ENCODE results near the gene B4GALT2.

Gene B4GALT2

DNA sequence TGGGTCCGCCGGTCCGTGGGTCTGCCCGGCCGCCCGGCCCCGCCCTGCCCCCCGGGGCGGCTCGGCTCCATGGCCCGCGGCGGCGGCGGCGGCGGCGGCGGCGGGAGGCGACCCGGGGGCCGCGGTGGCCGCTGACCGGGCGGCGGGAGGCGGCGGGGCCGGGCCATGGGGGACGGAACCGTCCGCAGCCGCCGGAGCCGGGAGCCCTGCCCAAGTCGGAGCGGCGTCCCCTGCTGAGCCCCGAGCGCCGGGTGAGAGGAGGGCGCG, 184 bp downstream of the B4GALT2 start:
- H3K4me1 ChIP-seq (ENCODE audit: control insufficient read depth, insufficient read depth, low read length): peaks cover 47% of the 10 kb centered on the region

DNA sequence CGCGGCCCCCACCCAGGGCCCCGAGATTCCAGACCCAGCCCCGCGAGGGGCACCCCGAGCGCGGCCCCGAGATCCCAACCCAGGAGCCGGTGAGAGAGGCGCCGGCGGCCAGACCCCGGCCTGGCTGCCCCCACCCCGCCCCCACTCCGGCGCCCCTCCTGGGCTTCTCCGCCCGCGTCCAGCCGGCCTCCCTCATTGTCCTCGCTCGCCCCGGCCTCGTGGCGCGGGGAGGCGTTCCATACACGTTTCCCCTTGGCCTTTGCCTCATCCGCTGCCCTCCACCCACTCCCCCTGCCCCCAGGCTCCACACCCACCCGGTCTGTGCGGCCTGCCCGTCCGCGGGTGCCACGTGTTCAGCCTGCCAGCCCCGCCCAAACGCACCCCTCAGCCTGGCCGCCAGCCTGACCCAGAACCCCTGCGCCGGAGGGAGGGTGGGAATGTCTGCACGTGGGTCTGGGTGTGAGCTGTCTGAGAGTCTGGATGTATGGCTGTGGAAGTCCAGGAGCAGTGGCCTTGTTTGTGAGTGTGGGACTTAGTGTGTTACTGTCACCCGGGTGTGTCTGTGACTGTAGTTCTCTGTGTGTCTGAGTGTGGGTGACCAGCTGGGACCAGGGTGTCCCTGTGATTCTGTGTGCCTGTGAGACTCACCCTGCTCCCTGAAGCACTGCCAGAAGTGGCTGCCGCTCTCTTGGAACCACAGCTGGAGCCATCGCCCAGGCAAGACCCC, 681 bp downstream of the B4GALT2 start:
- Histone ChIP-seq H3K9ac (ENCODE audit: low read length in 2 of 2) (peak overlapping the region; percentile 58 to 63), H3K4me1 (ENCODE audit: control insufficient read depth, insufficient read depth, low read length) (peaks cover 42% of the 10 kb centered on the region), H3K27ac (ENCODE audit: low read length) (no peak overlapping the region), H3K36me3 (ENCODE audit: control insufficient read depth in 2 of 2, insufficient read depth in 2 of 2, low read length in 2 of 2) (peaks cover 18 to 24% of the 10 kb centered on the region in 2 donors), H3K27me3 (ENCODE audit: control insufficient read depth in 1 of 2, insufficient read depth in 2 of 2, low read length in 2 of 2) (no peaks in the 10 kb centered on the region), H3K4me3 (ENCODE audit: low read length in 2 of 2) (peak overlapping the region; percentile 72 to 73), H3K9me3 (ENCODE audit: control insufficient read depth in 2 of 2, low read length in 2 of 2) (no peaks in the 10 kb centered on the region)

More for the DNA sequence above, 184 bp downstream of the B4GALT2 start:
- no peaks in the 10 kb centered on the region for H3K27me3 ChIP-seq (ENCODE audit: control insufficient read depth in 1 of 2, insufficient read depth in 2 of 2, low read length in 2 of 2)
- peak overlapping the region; percentile 72 to 73 for H3K4me3 ChIP-seq (ENCODE audit: low read length in 2 of 2)
- peaks cover 18 to 24% of the 10 kb centered on the region in 2 donors for H3K36me3 ChIP-seq (ENCODE audit: control insufficient read depth in 2 of 2, insufficient read depth in 2 of 2, low read length in 2 of 2)
- H3K9ac ChIP-seq (ENCODE audit: low read length in 2 of 2): peak overlapping the region in 1 of 2 donors; percentile 63
- H3K27ac ChIP-seq (ENCODE audit: low read length): no peak overlapping the region
- H3K9me3 ChIP-seq (ENCODE audit: control insufficient read depth in 2 of 2, low read length in 2 of 2): no peaks in the 10 kb centered on the region

DNA sequence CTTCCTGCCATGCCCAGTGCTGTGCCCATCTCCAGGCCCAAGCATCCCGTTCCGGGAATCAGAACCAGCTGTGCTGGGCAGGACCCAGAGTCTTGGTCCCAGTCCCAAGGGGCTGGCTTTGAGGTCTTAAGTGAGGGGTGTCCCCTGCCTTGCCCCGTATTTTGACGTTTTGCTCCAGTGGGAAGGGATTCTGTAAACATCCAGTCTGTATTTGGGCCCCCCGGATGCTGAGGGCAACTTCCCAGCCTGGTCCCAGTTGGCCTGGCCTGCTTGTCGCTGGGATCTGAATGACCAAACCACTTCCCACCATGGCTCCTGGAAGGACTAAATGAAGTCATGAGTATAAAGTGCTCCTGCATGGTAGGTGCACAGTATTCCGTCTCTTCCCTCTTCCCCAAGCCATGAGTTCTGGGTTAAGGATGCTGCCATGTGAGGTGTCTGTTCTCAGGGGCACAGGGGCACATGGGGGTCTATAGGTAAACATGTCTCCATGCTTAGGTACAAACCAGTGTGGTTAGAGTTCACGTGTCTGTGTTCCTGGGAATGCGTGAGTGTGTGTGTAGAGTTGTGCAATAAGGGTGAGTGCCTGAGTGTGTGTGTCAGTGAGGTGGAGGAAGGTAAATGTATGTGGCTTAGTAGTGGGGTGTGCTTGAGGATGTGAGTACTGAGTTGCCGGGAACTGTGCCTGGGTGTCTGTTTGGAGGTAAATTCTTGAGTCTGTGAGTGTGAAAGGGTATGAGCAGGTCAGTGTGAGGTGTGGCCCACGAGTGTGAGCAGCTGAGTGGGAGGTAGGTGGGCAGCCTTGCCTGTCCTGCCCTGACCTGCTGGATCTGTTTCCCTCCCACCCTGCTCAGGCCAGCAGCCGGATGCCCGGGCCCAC, 1.5 kb downstream of the B4GALT2 start:
- Histone ChIP-seq H3K4me1 (ENCODE audit: control insufficient read depth, insufficient read depth, low read length) (peaks cover 38% of the 10 kb centered on the region), H3K27me3 (ENCODE audit: control insufficient read depth in 1 of 2, insufficient read depth in 2 of 2, low read length in 2 of 2) (no peaks in the 10 kb centered on the region), H3K9ac (ENCODE audit: low read length in 2 of 2) (peak overlapping the region; percentile 58 to 63), H3K9me3 (ENCODE audit: control insufficient read depth in 2 of 2, low read length in 2 of 2) (no peaks in the 10 kb centered on the region), H3K4me3 (ENCODE audit: low read length in 2 of 2) (peak overlapping the region; percentile 72 to 73), H3K27ac (ENCODE audit: low read length) (no peak overlapping the region), H3K36me3 (ENCODE audit: control insufficient read depth in 2 of 2, insufficient read depth in 2 of 2, low read length in 2 of 2) (peaks cover 19 to 25% of the 10 kb centered on the region in 2 donors)

DNA sequence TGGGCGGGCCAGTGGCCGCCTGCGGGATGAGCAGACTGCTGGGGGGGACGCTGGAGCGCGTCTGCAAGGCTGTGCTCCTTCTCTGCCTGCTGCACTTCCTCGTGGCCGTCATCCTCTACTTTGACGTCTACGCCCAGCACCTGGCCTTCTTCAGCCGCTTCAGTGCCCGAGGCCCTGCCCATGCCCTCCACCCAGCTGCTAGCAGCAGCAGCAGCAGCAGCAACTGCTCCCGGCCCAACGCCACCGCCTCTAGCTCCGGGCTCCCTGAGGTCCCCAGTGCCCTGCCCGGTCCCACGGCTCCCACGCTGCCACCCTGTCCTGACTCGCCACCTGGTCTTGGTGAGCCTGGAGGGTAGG, 2.1 kb downstream of the B4GALT2 start:
- H3K9ac ChIP-seq (ENCODE audit: low read length in 2 of 2): no peak overlapping the region
- no peak overlapping the region for H3K27ac ChIP-seq (ENCODE audit: low read length)
- H3K36me3 ChIP-seq (ENCODE audit: control insufficient read depth in 2 of 2, insufficient read depth in 2 of 2, low read length in 2 of 2): peaks cover 21 to 30% of the 10 kb centered on the region in 2 donors
- H3K9me3 ChIP-seq (ENCODE audit: control insufficient read depth in 2 of 2, low read length in 2 of 2): no peaks in the 10 kb centered on the region
- H3K4me1 ChIP-seq (ENCODE audit: control insufficient read depth, insufficient read depth, low read length): peaks cover 32% of the 10 kb centered on the region
- H3K4me3 ChIP-seq (ENCODE audit: low read length in 2 of 2): no peak overlapping the region
- H3K27me3 ChIP-seq (ENCODE audit: control insufficient read depth in 1 of 2, insufficient read depth in 2 of 2, low read length in 2 of 2): no peaks in the 10 kb centered on the region

DNA sequence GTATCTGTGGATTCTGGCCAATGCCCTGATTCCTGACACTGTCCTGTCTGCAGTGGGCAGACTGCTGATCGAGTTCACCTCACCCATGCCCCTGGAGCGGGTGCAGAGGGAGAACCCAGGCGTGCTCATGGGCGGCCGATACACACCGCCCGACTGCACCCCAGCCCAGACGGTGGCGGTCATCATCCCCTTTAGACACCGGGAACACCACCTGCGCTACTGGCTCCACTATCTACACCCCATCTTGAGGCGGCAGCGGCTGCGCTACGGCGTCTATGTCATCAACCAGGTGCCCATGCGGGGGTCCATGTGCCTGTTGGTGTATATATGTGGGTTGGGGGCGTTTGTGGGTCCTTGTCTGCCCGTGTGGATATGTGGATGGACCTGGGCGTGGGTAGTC, 2.6 kb downstream of the B4GALT2 start:
- Histone ChIP-seq H3K27me3 (ENCODE audit: control insufficient read depth in 1 of 2, insufficient read depth in 2 of 2, low read length in 2 of 2) (no peaks in the 10 kb centered on the region), H3K27ac (ENCODE audit: low read length) (no peak overlapping the region), H3K4me3 (ENCODE audit: low read length in 2 of 2) (no peak overlapping the region), H3K4me1 (ENCODE audit: control insufficient read depth, insufficient read depth, low read length) (peaks cover 27% of the 10 kb centered on the region), H3K9ac (ENCODE audit: low read length in 2 of 2) (no peak overlapping the region), H3K9me3 (ENCODE audit: control insufficient read depth in 2 of 2, low read length in 2 of 2) (no peaks in the 10 kb centered on the region), H3K36me3 (ENCODE audit: control insufficient read depth in 2 of 2, insufficient read depth in 2 of 2, low read length in 2 of 2) (peaks cover 16 to 25% of the 10 kb centered on the region in 2 donors)

DNA sequence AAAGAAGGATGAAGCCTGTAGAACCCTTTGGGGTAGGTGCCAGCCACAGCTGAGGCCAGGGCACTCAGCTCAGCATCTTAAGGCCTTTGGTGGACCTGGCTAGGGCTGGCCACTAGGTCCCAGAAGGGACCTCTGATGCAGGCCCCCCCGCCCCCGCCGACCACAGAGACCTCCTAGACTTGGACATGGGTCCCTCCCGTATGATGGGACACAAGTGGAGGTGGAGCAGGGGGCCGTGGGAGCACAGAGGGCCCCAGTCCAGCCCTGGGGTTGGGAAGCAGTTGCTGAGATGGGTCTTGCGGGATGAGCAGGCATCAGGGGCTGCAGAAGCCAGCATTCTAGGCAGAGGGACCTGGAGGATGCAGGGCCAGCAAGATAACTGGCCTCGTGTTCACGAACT, 3.2 kb downstream of the B4GALT2 start:
- no peaks in the 10 kb centered on the region for H3K9me3 ChIP-seq (ENCODE audit: control insufficient read depth in 2 of 2, low read length in 2 of 2)
- peaks cover 13 to 18% of the 10 kb centered on the region in 2 donors for H3K36me3 ChIP-seq (ENCODE audit: control insufficient read depth in 2 of 2, insufficient read depth in 2 of 2, low read length in 2 of 2)
- peaks cover 22% of the 10 kb centered on the region for H3K4me1 ChIP-seq (ENCODE audit: control insufficient read depth, insufficient read depth, low read length)
- no peak overlapping the region for H3K27ac ChIP-seq (ENCODE audit: low read length)
- H3K27me3 ChIP-seq (ENCODE audit: control insufficient read depth in 1 of 2, insufficient read depth in 2 of 2, low read length in 2 of 2): no peaks in the 10 kb centered on the region
- H3K4me3 ChIP-seq (ENCODE audit: low read length in 2 of 2): no peak overlapping the region
- no peak overlapping the region for H3K9ac ChIP-seq (ENCODE audit: low read length in 2 of 2)

DNA sequence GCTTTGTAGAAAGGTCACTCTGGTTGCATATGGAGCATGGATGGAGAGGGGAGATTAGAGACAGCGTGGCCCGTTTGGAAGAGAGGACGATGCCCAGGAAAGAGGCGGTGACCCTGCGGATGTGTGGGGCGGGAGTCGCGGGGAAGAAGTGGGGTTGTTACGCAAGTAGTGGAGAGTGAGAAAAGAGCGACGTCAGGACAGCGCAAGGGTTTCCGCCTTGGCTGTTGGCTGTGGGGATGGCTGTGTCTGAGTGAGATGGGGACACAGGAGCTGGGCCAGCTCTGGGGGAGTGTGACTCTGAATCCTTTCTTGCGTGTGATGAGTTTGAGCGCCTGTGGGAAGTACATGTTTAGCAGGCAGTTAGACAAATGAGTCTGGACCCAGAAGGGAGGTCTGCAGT, 3.8 kb downstream of the B4GALT2 start:
- peaks cover 22% of the 10 kb centered on the region for H3K4me1 ChIP-seq (ENCODE audit: control insufficient read depth, insufficient read depth, low read length)
- no peak overlapping the region for H3K4me3 ChIP-seq (ENCODE audit: low read length in 2 of 2)
- no peaks in the 10 kb centered on the region for H3K9me3 ChIP-seq (ENCODE audit: control insufficient read depth in 2 of 2, low read length in 2 of 2)
- H3K9ac ChIP-seq (ENCODE audit: low read length in 2 of 2): no peak overlapping the region
- no peaks in the 10 kb centered on the region for H3K27me3 ChIP-seq (ENCODE audit: control insufficient read depth in 1 of 2, insufficient read depth in 2 of 2, low read length in 2 of 2)
- peaks cover 7 to 15% of the 10 kb centered on the region in 2 donors for H3K36me3 ChIP-seq (ENCODE audit: control insufficient read depth in 2 of 2, insufficient read depth in 2 of 2, low read length in 2 of 2)
- H3K27ac ChIP-seq (ENCODE audit: low read length): no peak overlapping the region

DNA sequence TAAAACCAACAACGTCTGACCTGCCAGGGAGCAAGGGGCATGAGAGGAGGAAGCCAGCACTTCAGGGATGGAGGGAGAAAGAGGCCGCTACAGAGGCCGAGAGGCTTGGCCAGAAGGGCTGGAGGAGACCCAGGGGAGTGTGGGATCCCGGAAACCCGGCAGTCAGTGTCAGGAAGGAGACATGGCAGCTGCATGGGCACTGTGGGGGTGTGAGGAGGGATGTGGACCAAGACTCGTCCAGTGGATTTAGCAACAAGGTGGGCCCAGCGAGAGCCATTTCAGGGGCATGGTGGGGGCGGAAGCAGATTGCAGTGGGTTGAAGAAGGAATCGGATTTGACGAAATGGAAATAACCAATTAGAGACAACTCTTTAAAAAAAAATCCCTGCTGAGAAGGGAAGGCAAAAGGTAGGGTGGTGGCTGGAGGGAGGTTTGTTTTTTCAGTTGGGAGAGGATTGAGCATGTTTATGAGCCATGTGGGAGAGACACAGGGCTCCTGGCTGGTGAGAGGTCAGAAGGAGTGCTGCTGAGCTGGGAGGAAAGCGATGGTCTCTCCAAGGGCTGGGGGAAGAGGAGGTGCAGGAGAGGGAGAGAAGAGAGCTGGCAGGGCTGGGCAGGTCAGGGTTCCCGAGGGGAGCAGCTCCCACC, 4.4 kb downstream of the B4GALT2 start:
- Histone ChIP-seq H3K9me3 (ENCODE audit: control insufficient read depth in 2 of 2, low read length in 2 of 2) (no peaks in the 10 kb centered on the region), H3K9ac (ENCODE audit: low read length in 2 of 2) (no peak overlapping the region), H3K4me1 (ENCODE audit: control insufficient read depth, insufficient read depth, low read length) (peaks cover 18% of the 10 kb centered on the region), H3K4me3 (ENCODE audit: low read length in 2 of 2) (no peak overlapping the region), H3K36me3 (ENCODE audit: control insufficient read depth in 2 of 2, insufficient read depth in 2 of 2, low read length in 2 of 2) (peaks cover 4 to 11% of the 10 kb centered on the region in 2 donors), H3K27ac (ENCODE audit: low read length) (no peak overlapping the region), H3K27me3 (ENCODE audit: control insufficient read depth in 1 of 2, insufficient read depth in 2 of 2, low read length in 2 of 2) (no peaks in the 10 kb centered on the region)

DNA sequence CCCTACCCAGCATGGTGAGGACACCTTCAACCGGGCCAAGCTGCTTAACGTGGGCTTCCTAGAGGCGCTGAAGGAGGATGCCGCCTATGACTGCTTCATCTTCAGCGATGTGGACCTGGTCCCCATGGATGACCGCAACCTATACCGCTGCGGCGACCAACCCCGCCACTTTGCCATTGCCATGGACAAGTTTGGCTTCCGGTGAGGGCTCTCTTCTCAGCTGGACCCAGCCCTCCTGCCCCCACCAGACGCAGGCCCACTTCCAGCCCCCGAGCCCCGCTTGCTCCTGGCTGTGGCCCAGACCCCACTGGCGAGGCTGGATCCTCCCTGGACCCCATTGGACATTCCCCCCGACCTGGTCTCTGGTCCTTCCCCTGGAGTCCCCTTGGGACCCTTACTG, 5.8 kb downstream of the B4GALT2 start:
- Histone ChIP-seq H3K36me3 (ENCODE audit: control insufficient read depth in 2 of 2, insufficient read depth in 2 of 2, low read length in 2 of 2) (peaks cover 4 to 11% of the 10 kb centered on the region in 2 donors), H3K27ac (ENCODE audit: low read length) (no peak overlapping the region)

DNA sequence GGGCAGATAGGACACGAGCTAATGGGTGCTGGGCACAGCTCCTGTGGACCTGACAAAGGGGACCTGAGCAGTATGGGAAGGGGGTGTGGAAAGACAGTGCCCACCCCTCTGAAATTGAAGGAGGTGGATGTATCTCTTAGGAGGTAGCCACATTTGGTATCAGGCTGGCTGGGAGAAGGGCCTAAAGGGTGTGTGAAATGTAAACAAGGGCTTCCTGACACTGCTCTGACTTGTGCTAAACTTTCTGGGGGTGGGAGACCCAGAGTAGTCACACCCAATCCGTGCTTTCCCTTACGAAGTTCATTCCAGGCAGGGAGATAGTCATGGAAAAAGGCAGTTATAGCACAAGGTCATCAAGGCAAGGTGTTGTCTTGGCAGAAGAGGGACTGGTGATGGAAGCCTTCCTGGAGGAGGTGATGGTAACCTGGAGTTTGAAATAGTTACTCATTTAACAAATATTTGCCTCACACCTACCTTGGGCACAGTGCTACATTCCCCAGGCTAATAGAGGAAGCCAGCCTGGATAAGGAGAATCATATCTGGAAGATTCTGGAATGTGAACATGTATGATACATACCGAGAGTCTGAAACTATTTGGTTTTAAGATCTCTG, 7.1 kb downstream of the B4GALT2 start:
- peaks cover 7% of the 10 kb centered on the region for H3K4me1 ChIP-seq (ENCODE audit: control insufficient read depth, insufficient read depth, low read length)
- H3K9ac ChIP-seq (ENCODE audit: low read length in 2 of 2): no peak overlapping the region
- H3K27ac ChIP-seq (ENCODE audit: low read length): no peak overlapping the region
- H3K36me3 ChIP-seq (ENCODE audit: control insufficient read depth in 2 of 2, insufficient read depth in 2 of 2, low read length in 2 of 2): peaks cover 4 to 11% of the 10 kb centered on the region in 2 donors
- H3K27me3 ChIP-seq (ENCODE audit: control insufficient read depth in 1 of 2, insufficient read depth in 2 of 2, low read length in 2 of 2): no peaks in the 10 kb centered on the region
- no peak overlapping the region for H3K4me3 ChIP-seq (ENCODE audit: low read length in 2 of 2)
- H3K9me3 ChIP-seq (ENCODE audit: control insufficient read depth in 2 of 2, low read length in 2 of 2): no peaks in the 10 kb centered on the region

More for the DNA sequence above, 5.8 kb downstream of the B4GALT2 start:
- no peak overlapping the region for H3K4me3 ChIP-seq (ENCODE audit: low read length in 2 of 2)
- no peak overlapping the region for H3K9ac ChIP-seq (ENCODE audit: low read length in 2 of 2)
- no peaks in the 10 kb centered on the region for H3K27me3 ChIP-seq (ENCODE audit: control insufficient read depth in 1 of 2, insufficient read depth in 2 of 2, low read length in 2 of 2)
- peaks cover 10% of the 10 kb centered on the region for H3K4me1 ChIP-seq (ENCODE audit: control insufficient read depth, insufficient read depth, low read length)
- H3K9me3 ChIP-seq (ENCODE audit: control insufficient read depth in 2 of 2, low read length in 2 of 2): no peaks in the 10 kb centered on the region
